C4-2B (cell line): Measurements from ENCODE around the gene ZNHIT3.

Experiments
- H3K27ac ChIP-seq: fragments of 450-650 bp; 2 replicates; pipeline ENCODE4 v1.5.1; 2017
- ZFX ChIP-seq: fragments of 450-650 bp; IDR thresholded peaks from 2 replicates; pipeline ENCODE4 v1.6.1; 2017
- TF ChIP-seq, protein P1 (sequence below): fragments of 450-650 bp; conservative IDR thresholded peaks from 2 replicates; pipeline ENCODE4 v1.5.1; 2017; ENCODE audit warnings: mild to moderate bottlenecking

The ZNHIT3 gene

DNA sequence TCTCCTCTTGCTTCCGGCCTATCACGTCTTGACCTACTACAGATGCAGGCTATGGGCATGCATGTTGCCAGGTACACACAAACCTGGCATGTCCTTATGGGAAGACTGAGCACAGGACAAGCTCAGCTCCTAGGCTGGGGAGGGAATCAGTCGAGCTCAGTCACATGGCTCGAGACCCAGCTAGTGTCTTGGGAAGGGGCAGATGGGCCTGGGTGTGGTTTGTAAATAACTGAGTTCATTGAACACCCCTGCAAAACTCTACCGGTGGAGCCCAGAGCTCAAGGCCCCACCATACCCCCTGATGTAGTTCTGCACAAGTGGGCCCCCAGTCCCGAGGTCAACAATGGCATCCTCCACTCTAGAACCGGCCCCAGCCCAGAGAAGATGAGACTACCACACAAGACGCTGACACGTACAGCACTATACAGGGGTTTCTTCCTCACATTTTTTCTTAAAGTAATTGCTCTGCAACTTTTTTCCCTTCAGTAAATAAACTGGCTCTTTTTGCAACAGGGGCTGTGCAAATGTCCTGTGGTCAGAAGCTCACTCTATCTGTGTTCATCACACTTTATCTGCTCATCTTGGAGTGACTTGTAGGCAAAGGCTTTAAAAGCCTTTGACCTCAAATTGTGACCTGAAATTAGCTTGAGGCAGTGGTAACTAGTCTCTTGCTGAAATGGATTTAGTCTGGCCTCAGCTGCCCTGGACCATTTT lies 22.9 kb downstream of the ZNHIT3 start:
- TF ChIP-seq, protein P1, sequence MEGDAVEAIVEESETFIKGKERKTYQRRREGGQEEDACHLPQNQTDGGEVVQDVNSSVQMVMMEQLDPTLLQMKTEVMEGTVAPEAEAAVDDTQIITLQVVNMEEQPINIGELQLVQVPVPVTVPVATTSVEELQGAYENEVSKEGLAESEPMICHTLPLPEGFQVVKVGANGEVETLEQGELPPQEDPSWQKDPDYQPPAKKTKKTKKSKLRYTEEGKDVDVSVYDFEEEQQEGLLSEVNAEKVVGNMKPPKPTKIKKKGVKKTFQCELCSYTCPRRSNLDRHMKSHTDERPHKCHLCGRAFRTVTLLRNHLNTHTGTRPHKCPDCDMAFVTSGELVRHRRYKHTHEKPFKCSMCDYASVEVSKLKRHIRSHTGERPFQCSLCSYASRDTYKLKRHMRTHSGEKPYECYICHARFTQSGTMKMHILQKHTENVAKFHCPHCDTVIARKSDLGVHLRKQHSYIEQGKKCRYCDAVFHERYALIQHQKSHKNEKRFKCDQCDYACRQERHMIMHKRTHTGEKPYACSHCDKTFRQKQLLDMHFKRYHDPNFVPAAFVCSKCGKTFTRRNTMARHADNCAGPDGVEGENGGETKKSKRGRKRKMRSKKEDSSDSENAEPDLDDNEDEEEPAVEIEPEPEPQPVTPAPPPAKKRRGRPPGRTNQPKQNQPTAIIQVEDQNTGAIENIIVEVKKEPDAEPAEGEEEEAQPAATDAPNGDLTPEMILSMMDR, result no peak
- TF ChIP-seq ZFX, result no peak
- H3K27ac ChIP-seq, result no peak overlapping the region

- TF ChIP-seq ZFX, result no peak
- TF ChIP-seq, protein P1, result no peak
- H3K27ac ChIP-seq, result no peak overlapping the region
These were observed 24.2 kb downstream of the ZNHIT3 start for GRCh38 chr17:36510636-36511035.

DNA sequence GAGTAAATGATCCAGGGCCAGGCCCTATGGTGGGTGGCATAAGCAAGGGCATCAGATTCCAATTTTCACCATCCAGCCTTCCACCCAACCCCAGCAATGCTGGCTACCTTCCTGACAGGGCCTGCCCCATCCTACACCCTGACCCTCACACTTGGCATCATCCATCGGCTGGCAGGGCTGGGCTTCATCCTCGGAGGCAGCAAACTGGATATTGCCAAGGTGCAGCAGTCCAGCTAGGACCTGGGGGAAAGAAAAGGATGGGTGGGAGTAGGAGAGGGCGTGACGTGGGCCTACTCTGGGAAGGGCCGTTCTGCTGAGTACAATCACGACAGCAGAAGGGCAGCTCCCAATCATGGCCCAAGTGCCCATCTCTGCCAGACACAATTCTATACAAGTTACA lies 24.7 kb downstream of the ZNHIT3 start:
- TF ChIP-seq ZFX, result no peak
- TF ChIP-seq, protein P1, result no peak

DNA sequence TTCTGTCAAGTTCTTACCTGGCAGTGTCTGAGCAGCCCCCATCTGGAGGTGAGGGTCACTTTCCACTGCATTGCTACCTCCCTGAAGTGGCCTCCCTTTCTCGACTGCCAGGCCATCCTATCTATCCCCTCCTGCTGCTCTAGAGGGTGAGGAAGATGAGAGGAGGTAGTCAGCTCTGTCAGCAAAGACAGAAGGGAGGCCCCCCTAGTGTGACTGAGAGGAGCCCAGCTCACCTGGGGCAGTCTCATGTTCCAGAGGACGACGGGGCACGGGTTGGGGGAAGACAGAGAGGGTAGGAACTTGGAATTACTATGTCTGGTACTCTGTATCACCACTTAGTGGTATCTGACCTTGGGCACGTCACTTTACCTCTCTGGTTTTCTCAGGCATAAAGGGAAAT lies 26.2 kb downstream of the ZNHIT3 start:
- TF ChIP-seq ZFX, result no peak
- TF ChIP-seq, protein P1, result no peak
- H3K27ac ChIP-seq, result no peak overlapping the region

More for the DNA sequence above, 24.7 kb downstream of the ZNHIT3 start:
- no peak overlapping the region for H3K27ac ChIP-seq

GRCh38 chr17:36514856-36515255 lies 28.4 kb downstream of the ZNHIT3 start:
- TF ChIP-seq ZFX, result no peak
- TF ChIP-seq, protein P1, result no peak
- no peak overlapping the region for H3K27ac ChIP-seq

DNA sequence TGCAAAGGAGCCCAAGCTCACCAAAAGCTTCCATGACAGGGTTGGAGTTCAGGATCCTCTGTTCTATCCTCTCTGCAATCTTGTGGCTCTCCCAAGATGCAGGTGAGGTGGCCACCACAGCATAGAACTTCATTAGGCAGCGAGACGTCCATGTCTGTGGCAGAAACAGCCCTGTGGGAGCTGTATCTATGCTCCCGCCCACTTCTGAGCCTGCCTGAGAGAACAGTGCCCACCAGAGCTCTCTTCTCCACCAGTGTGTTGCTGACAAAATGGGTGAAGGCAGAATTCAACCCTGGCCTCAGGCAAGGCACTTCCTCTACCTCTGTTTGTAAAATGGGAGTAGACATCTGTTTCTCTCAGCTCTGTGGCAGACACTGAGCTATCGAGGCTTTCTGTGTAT lies 29.4 kb downstream of the ZNHIT3 start:
- H3K27ac ChIP-seq, result no peak overlapping the region
- TF ChIP-seq ZFX, result no peak
- TF ChIP-seq, protein P1, result no peak

- no peak for TF ChIP-seq ZFX
- TF ChIP-seq, protein P1, result no peak
- H3K27ac ChIP-seq, result no peak overlapping the region
These were observed 36.6 kb downstream of the ZNHIT3 start for GRCh38 chr17:36523113-36523512.
